Motor neuron (in vitro differentiated cells): ENCODE data around the gene RND3. TPM values are rescaled to one million over a fixed set of nuclear protein-coding genes. Genes with fewer than 3 reads are reported as not detected.
A peak's percentile ranks its signal among the peaks of the same experiment; 100 is the strongest.

Source experiments
- ATAC-seq, 8 experiments: fragments of 200-7000 bp; cut with Tn5 transposase; replicated peaks in 6 of 8; 2 replicates each; pipeline ENCODE4 v1.8.0; 2021; ENCODE audit warnings: mild to moderate bottlenecking in 8 of 8, moderate library complexity in 8 of 8
- H3K27ac ChIP-seq, 2 donors: fragments of 250-450 bp; sonication (Bioruptor Pico); 2 replicates each; pipeline ENCODE4 v1.9.0; 2021; ENCODE audit warnings: antibody characterized with exemption in 2 of 2, mild to moderate bottlenecking in 2 of 2, moderate library complexity in 1 of 2
- H3K4me1 ChIP-seq, 2 donors: fragments of 250-450 bp; sonication (Bioruptor Pico); replicated peaks in 1 of 2; 2 replicates each; pipeline ENCODE4 v1.6.1; 2021; ENCODE audit warnings: antibody characterized with exemption in 2 of 2, mild to moderate bottlenecking in 2 of 2, moderate library complexity in 1 of 2
- H3K4me3 ChIP-seq, 5 donors: fragments of 250-450 bp; sonication (Bioruptor Pico); 2 replicates each; pipeline ENCODE4 v1.9.0; 2021; ENCODE audit warnings: antibody characterized with exemption in 5 of 5, mild to moderate bottlenecking in 5 of 5, moderate library complexity in 4 of 5
- WGBS, 10 experiments: fragments of 450-650 bp; shearing (Covaris generic); methylation state at CpG; one replicate each; pipeline ENCODE4 v1.0.0; 2022; 5-methylcytosine and 5-hydroxymethylcytosine counted together
- in situ Hi-C, 9 experiments: fragments of 400-800 bp; cut with MboI; loops; one replicate each; pipeline ENCODE4 v1.15.0; 2021; ENCODE audit warnings: low sequenced_read_pairs in 9 of 9, low pct_unique_long_range_greater_than_20kb in 2 of 9; ENCODE audit not compliant: unreplicated experiment in 9 of 9
- total RNA-seq, 8 experiments: library from RNA; unstranded; fragments of 300-600 nt; gene quantifications; 2 replicates each; pipeline versions ENCODE4 v1.2.3 to v1.2.4, GENCODE V29; 2022

The RND3 gene, protein sequence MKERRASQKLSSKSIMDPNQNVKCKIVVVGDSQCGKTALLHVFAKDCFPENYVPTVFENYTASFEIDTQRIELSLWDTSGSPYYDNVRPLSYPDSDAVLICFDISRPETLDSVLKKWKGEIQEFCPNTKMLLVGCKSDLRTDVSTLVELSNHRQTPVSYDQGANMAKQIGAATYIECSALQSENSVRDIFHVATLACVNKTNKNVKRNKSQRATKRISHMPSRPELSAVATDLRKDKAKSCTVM
- total RNA-seq: 100 to 1,000 TPM; 119 to 208 (median 165) TPM

DNA sequence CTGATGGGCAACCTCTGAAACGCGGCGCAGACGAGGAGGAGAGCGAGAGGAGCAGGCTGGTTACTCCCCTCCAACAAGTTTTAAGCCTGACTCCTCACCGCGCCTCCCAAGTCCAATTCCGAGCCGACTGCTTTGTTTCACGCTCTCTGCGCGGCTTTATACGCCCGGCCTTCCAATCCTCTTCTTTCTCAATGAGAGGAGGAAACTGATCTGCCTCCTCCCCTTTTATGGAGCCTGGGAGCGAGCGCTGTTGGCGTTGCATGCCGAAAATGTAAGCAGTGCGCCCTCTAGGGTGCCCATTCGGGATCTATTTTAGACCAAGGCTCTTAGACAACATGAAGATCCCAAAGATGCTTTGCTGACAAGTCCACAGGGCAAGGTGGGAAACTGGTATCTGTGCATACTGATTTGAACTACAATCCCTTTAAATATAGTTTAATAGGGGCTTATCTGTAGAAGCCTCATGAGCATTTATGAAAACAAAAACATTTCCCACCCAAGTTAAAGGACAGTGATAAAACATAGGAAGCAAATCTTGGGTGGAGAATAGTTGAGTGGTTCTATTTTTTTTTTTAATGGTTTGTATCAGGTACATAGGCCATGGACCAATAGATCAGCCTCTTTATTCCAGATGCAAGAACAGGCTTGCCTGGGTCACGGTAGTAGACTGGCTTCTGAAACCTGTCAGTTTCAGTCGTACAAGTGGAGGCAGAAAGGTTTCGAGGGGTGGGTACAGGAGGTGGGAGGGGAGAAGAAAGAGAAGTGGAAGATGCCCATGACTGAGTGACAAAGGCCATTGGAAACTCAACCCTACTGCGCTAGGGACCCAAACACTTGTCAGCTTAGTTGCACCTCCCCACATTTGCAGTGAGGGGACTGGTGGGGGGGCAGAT, at the start of gene RND3:
Gene RND3 (minus strand): TSS at position 131 of the 893 bp plus-strand sequence. CDS start 250 bp downstream, outside the sequence.
- H3K4me3 ChIP-seq: peak within 1 kb of the TSS; percentile 70 to 84 (median 80)
- in situ Hi-C loops: loop anchor here (10.0 to 25.0 kb wide), 8 partner anchors 125 to 900 kb away; partner anchors contain the start of gene MMADHC (in 2 of the 9)
- H3K27ac ChIP-seq: peak within 1 kb of the TSS; percentile 83 to 86
- peaks cover 8% of the 10 kb centered on the region in 2 donors for H3K4me1 ChIP-seq
- WGBS, 10 experiments: 0 to 60% (median 3%) methylated on average over 1 to 14 of the region's 24 CpGs; no CpG with 5 or more reads in 1 of the 10 experiments
- peak; percentile 42 to 71 (median 64) for ATAC-seq

DNA sequence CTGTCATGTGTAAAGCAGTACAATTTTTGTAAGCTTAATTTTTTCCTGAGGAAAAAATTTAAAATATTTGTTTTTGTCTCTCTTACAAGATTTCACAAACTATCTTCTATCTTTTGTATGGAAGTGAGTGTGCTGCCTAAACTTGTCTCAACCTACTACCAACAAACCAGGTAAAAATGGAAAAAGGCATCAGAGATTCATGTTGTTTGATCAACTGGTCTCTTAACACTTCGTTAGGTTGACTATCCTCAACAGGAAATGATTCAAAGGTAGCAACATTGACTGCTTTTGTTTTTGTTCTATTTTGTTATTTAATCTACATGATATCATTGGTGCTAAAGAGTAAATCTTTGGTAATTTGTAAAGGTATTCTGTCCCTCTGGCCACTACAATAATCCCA, 47.7 kb upstream of the RND3 start:
- H3K4me1 ChIP-seq: no peaks in the 10 kb centered on the region
- no peak for ATAC-seq
- 50 to 100% (median 93%) methylated on average over 1 of the region's 1 CpG for WGBS, 10 experiments

DNA sequence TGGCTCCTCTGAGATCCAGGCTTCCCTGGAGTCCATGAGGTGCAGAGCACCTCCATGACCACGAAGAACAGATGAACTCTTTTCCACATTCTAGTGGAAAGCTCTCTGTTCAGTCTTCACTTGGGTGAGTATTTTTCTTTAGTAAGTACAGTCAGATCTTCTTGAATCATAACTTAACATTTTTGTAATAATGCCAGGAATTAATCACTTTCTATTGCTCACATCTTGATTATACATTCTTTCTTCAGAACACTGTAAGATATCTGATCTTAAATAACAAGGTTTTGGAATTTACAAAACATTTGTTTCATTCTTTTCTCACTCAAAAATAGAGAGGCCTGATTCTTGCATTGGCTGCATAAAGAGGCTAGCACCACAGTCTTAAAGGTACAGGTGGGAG, 45.4 kb upstream of the RND3 start:
- 0 to 100% (median 38%) methylated on average over 1 of the region's 1 CpG; no CpG with 5 or more reads in 1 of the 10 experiments for WGBS, 10 experiments
- peaks cover 14 to 15% of the 10 kb centered on the region in 2 donors for H3K4me1 ChIP-seq
- H3K27ac ChIP-seq: no peak overlapping the region
- no peak for ATAC-seq
- H3K4me3 ChIP-seq: no peak overlapping the region
- in situ Hi-C loops: no loop called here

More for the DNA sequence above, 47.7 kb upstream of the RND3 start:
- no peak overlapping the region for H3K4me3 ChIP-seq
- H3K27ac ChIP-seq: no peak overlapping the region
- in situ Hi-C loops: no loop called here

DNA sequence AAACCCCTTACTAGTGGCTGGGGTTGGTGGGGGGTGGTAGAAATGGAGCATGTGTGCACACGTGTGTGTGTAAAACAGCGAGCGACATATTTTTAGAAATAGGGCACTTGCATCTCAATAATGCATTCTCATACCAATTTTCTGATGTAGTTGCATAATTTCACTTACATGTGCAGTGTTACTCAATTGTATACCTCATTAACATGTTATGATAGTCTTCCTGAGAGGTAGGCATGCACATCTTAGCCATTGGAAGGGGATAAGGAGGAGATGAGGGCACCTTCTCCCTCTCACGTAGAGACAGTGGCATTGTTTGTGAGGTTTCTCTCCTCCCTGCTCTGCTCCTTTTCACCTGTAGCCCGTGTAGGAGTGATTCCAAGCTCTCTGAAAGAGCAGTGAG, 44.6 kb upstream of the RND3 start:
- H3K4me3 ChIP-seq: no peak overlapping the region
- no peak for ATAC-seq
- in situ Hi-C loops: no loop called here
- 90 to 100% (median 95%) methylated on average over 1 to 4 of the region's 5 CpGs; no CpG with 5 or more reads in 4 of the 10 experiments for WGBS, 10 experiments
- H3K27ac ChIP-seq: no peak overlapping the region
- H3K4me1 ChIP-seq: peaks cover 14 to 16% of the 10 kb centered on the region in 2 donors

DNA sequence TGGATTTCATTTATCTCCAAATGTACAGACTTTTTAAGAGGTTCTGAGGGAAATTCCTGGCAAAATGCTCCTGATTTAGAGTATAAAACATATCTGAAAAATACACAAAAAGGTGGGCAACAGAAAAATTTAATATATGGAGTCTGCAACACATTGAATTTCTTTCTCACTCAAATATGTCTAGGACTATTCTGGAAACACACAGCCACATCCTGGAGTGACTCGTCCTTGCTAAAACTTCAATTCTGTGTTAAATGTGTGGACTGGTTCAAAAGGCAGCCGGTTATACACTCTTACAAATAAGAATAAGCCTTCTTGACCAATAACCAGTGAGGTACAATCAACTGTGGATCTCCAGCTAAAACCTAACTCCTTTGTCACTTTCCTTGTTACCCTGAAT, 44.1 kb upstream of the RND3 start:
- in situ Hi-C loops: no loop called here
- WGBS, 10 experiments: 42 to 100% (median 79%) methylated on average over 1 to 2 of the region's 2 CpGs; no CpG with 5 or more reads in 1 of the 10 experiments

DNA sequence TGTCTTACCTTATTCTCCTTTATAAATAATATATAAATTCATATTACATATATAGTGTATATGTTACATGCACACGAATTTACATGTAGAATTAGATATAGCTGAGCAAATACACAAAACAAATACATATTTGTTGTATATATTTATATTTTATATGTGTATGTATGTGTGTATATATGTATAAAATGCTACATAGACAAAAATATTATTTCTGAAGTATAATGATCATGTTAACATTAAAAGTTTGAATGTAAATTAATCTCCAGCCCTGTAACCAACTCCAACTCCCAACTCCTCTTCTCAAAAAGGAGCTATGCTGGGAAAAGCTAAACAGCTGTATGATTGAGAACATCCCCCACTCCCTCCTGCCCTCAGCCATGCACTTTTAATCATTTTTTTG, 42.7 kb upstream of the RND3 start:
- in situ Hi-C loops: no loop called here
- H3K4me3 ChIP-seq: no peak overlapping the region
- H3K27ac ChIP-seq: no peak overlapping the region
- peaks cover 14 to 26% of the 10 kb centered on the region in 2 donors for H3K4me1 ChIP-seq
- ATAC-seq: no peak
- 57 to 100% (median 89%) methylated on average over 1 of the region's 1 CpG; no CpG with 5 or more reads in 3 of the 10 experiments for WGBS, 10 experiments

More for the DNA sequence above, 44.1 kb upstream of the RND3 start:
- H3K27ac ChIP-seq: no peak overlapping the region
- ATAC-seq: no peak
- no peak overlapping the region for H3K4me3 ChIP-seq
- peaks cover 14 to 21% of the 10 kb centered on the region in 2 donors for H3K4me1 ChIP-seq

DNA sequence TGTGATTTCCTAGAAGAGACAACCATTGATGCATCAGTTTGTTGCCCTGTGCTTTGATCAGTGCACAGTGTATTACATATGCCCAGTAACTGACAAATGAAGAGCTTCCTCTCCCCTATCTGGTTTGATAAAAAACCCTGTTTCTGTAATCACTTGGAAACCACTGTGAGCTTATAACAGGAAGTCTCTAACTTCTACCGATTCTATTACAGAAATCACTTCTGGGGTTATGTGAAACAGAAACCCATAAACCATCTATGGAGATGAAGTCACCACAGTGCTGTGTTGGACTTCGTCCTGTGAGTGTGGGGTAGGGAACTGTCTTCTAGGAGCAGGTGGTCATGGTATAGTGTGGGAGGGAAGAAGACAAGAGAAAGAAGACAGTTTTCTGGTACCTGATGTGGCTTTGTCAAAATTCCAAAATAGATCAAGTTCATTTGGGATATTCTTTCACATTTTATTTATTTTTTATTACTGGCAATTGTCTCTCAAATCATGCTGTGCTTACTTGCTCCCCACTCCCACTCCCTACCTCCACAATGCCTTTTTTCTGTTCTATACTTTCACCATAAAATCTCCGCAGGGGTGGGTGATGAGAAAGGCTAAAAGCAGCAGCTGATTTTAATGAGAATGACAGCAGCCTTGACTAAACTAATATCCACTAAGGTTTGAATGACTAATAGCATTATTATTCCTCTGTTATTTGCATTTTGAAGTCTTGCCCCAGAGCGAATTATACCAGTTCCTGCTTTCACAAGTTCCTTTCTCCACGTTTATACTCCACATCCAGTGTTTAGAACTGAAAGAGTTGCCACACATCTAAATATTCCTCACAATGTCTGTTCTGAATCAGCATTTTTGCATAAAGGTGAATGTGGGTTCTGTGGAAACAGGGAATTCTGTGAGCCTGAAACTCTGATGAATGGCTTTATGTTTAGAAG, 41.7 kb upstream of the RND3 start:
- no peak overlapping the region for H3K4me3 ChIP-seq
- peak overlapping the region in 1 of 2 donors; percentile 23 for H3K27ac ChIP-seq
- H3K4me1 ChIP-seq: peaks cover 14 to 26% of the 10 kb centered on the region in 2 donors
- peak; percentile 56 to 82 (median 78) for ATAC-seq
- WGBS, 10 experiments: 0 to 80% (median 33%) methylated on average over 1 to 5 of the region's 5 CpGs
- in situ Hi-C loops: no loop called here

DNA sequence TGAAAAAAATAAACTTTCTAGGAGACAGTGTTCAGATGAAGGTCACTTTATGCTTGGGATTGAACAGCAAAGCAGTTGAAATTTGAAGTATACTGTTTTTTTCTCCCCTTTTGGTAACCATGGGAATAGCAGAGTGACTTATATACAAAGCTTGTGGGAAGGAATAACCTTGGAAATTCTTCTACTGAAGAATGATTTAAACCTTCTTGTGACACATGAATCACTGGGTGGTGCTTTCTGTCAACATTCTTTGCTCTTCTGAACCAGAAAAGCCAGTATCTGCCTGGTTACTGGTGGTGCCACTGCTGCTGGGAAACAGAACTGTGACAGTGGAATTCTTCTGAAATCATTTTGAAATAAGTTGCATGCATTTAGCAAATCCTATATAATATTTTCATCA, 39.4 kb upstream of the RND3 start:
- no peak overlapping the region for H3K4me3 ChIP-seq
- H3K27ac ChIP-seq: no peak overlapping the region
- in situ Hi-C loops: no loop called here
- peak; percentile 63 to 90 (median 75) for ATAC-seq
- peaks cover 14 to 26% of the 10 kb centered on the region in 2 donors for H3K4me1 ChIP-seq

DNA sequence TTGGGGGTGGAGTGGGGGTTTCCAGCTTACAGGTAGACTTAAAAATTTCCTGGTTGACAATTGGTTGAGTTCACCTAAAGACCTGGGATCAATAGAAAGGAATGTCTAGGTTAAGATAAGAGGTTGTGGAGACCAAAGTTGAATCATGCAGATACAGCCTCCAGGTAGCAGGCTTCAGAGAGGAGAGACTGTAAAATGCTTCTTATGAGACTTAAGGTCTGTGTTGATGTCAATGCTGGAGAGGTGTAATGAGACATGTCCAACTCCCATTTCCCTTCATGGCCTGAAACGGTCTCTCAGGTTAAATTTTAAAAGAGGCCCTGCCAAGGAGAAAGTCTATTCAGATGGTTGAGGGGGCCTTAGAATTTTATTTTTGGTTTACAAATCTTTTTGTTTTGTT, 38.5 kb upstream of the RND3 start:
- ATAC-seq: no peak
- Histone ChIP-seq H3K27ac (no peak overlapping the region), H3K4me1 (peaks cover 14 to 26% of the 10 kb centered on the region in 2 donors), H3K4me3 (no peak overlapping the region)
- in situ Hi-C loops: no loop called here
- 50 to 83% (median 73%) methylated on average over 1 of the region's 1 CpG; no CpG with 5 or more reads in 5 of the 10 experiments for WGBS, 10 experiments

DNA sequence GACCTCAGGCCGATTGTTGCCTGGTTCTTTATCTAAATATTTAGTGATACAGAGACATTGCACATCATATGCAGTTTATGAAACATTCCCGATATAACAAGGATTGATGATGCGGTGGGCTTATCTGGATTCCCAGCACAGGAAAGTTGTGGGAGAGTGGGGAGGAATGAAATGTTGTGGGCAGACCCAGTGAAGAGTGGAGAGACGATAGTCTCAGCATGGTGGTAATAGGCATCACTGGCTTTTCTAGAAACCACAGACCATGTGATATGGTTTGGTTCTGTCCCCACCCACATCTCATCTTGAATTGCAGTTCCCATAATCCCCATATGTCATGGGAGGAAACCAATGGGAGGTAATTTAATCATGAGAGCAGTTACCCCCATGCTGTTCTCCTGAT, 34.8 kb upstream of the RND3 start:
- 88 to 100% (median 96%) methylated on average over 1 to 4 of the region's 4 CpGs; no CpG with 5 or more reads in 6 of the 10 experiments for WGBS, 10 experiments
- Histone ChIP-seq H3K4me3 (no peak overlapping the region), H3K4me1 (peaks cover 0 to 11% of the 10 kb centered on the region in 2 donors), H3K27ac (no peak overlapping the region)
- in situ Hi-C loops: no loop called here
- ATAC-seq: no peak

DNA sequence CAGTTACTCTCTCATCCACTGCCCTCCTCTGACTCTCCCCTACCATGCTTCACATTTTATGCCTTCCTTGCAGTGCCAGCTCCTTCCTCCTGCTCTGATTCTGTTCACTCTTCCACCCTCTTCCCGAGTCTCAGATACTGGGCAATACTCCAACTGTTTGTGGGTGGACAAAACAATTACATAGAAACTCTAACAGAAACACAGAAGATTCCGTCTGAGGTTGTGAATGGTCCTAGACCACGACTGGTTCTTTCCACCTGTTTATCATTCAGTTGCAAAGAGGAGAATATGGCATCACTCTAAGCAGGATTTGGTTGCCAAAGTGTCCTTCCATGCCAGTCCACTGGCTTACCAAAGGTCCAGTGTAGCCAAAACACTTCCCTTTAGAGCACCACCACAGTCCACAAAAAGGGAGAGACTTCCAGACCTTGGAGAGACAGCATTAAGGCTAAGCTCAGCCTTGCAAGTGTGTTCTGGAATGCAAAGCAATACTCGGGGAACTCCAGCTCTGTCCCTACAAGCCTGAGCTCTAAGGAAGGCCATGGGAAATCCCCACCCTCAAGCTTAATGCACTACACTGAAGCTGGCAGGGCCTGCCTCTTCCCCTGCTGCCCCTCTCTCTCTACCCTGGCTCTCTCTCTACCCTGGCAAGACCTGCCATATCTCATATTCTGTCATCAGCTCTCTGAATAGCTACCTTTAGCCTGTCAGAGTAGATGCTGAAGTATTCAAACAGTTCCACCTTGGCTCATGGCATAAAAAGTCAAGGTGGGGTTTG, 33.6 kb upstream of the RND3 start:
- H3K4me1 ChIP-seq: peaks cover 0 to under 1% of the 10 kb centered on the region in 2 donors
- H3K27ac ChIP-seq: no peak overlapping the region
- in situ Hi-C loops: no loop called here
- no peak overlapping the region for H3K4me3 ChIP-seq
- peak in 4 of 8 experiments; percentile 41 to 89 (median 77) for ATAC-seq
- 0 to 100% (median 72%) methylated on average over 1 to 3 of the region's 4 CpGs for WGBS, 10 experiments

DNA sequence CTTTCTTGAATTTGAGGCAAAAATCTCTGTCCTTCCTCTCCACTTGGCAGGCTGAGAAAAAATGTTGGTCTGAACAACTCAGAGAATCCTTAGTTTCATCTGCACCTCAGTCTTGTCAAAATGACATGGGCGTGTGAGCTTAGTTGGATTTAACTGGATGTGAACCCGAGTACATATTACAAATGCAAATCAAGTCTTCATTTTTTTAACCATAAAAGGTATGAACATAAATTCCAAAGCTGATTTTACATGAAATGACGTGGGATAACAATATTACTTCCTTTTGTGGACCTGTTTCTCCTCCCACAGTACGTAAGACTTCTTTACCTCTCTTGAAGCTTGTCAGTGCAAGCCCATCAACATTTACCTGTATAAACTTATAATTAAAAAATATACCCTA, 32.6 kb upstream of the RND3 start:
- in situ Hi-C loops: no loop called here
- Histone ChIP-seq H3K4me3 (no peak overlapping the region), H3K4me1 (no peaks in the 10 kb centered on the region), H3K27ac (no peak overlapping the region)
- ATAC-seq: peak in 3 of 8 experiments; percentile 50 to 75 (median 64)
- WGBS, 10 experiments: 36 to 100% (median 81%) methylated on average over 1 to 4 of the region's 4 CpGs; no CpG with 5 or more reads in 1 of the 10 experiments
